Esophagus squamous epithelium (tissue), 4 donors: ENCODE measurements around the gene KRTAP10-10.

Experiments used
- POLR2A ChIP-seq, 4 donors: fragments of 450-650 bp; IDR thresholded peaks; one replicate each; pipeline ENCODE4 v1.6.1; 2017; ENCODE audit warnings: antibody characterized with exemption in 4 of 4, mild to moderate bottlenecking in 4 of 4, moderate library complexity in 3 of 4
- TF ChIP-seq, protein P1 (sequence below), 6 experiments: fragments of 450-650 bp in 4 of 6; fragments of 200-600 bp in 2 of 6; sonication (generic) in 2 of 6; IDR thresholded peaks; one replicate each; pipeline ENCODE4 v1.5.1; 2016 to 2019; ENCODE audit warnings: antibody characterized with exemption in 6 of 6, mild to moderate bottlenecking in 4 of 6, moderate library complexity in 4 of 6

GRCh38 chr21:44686843-44687561, 49.8 kb downstream of the KRTAP10-10 start:
- TF ChIP-seq, protein P1, sequence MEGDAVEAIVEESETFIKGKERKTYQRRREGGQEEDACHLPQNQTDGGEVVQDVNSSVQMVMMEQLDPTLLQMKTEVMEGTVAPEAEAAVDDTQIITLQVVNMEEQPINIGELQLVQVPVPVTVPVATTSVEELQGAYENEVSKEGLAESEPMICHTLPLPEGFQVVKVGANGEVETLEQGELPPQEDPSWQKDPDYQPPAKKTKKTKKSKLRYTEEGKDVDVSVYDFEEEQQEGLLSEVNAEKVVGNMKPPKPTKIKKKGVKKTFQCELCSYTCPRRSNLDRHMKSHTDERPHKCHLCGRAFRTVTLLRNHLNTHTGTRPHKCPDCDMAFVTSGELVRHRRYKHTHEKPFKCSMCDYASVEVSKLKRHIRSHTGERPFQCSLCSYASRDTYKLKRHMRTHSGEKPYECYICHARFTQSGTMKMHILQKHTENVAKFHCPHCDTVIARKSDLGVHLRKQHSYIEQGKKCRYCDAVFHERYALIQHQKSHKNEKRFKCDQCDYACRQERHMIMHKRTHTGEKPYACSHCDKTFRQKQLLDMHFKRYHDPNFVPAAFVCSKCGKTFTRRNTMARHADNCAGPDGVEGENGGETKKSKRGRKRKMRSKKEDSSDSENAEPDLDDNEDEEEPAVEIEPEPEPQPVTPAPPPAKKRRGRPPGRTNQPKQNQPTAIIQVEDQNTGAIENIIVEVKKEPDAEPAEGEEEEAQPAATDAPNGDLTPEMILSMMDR (IDR thresholded peaks at IDR 0.05), result no peak
- no peak for TF ChIP-seq POLR2A (IDR thresholded peaks at IDR 0.05)
